Adrenal gland (tissue), 12 donors: ENCODE measurements around the gene RPS15. TPM values are rescaled to one million over a fixed set of nuclear protein-coding genes. Genes with fewer than 3 reads are reported as not detected.

ENCODE experiments used
- DNase-seq, 7 donors: peaks; one replicate each; pipeline ENCODE4 v3.0.0-alpha.2; 2019 to 2020
- H3K27ac ChIP-seq, 5 donors: fragments of 200-600 bp; sonication (generic) in 4 of 5; 1 replicate in 3 of 5; 2 replicates in 2 of 5; pipeline versions ENCODE4 v1.5.1 to v1.8.0; 2016 to 2020; ENCODE audit warnings: mild to moderate bottlenecking in 1 of 5
- H3K27me3 ChIP-seq: fragments of 200-600 bp; 2 replicates; pipeline ENCODE4 v1.8.0; 2021
- H3K36me3 ChIP-seq, 2 donors: fragments of 200-600 bp; replicated peaks in 1 of 2; 1 replicate in 1 of 2; 2 replicates in 1 of 2; pipeline versions ENCODE4 v1.5.1 to v1.8.0; 2018 to 2022
- H3K4me1 ChIP-seq, 2 donors: fragments of 200-600 bp; replicated peaks in 1 of 2; 1 replicate in 1 of 2; 2 replicates in 1 of 2; pipeline versions ENCODE4 v1.5.1 to v1.8.0; 2018 to 2021
- H3K4me3 ChIP-seq, 4 donors: fragments of 200-600 bp; sonication (generic) in 3 of 4; one replicate each; pipeline ENCODE4 v1.5.1; 2016 to 2018
- H3K9me3 ChIP-seq, 3 donors: fragments of 200-600 bp; sonication (generic) in 1 of 3; replicated peaks in 1 of 3; 1 replicate in 2 of 3; 2 replicates in 1 of 3; pipeline versions ENCODE4 v1.5.1 to v1.8.0; 2016 to 2021
- CTCF ChIP-seq, 6 experiments: fragments of 450-650 bp in 4 of 6; fragments of 200-600 bp in 2 of 6; sonication (generic) in 1 of 6; IDR thresholded peaks; 1 replicate in 5 of 6; 2 replicates in 1 of 6; pipeline versions ENCODE4 v1.5.1 to v1.8.0; 2016 to 2021; ENCODE audit warnings: antibody characterized with exemption in 6 of 6, mild to moderate bottlenecking in 2 of 6, moderate library complexity in 1 of 6
- POLR2A ChIP-seq, 2 donors: fragments of 450-650 bp; IDR thresholded peaks; one replicate each; pipeline ENCODE4 v1.6.1; 2017; ENCODE audit warnings: antibody characterized with exemption in 2 of 2, mild to moderate bottlenecking in 2 of 2, moderate library complexity in 1 of 2
- WGBS, 4 donors: extraction: QIAGEN DNeasy Blood & Tissue Kit in 2 of 4; methylation state at CpG; one replicate each; pipeline versions ENCODE4 v1.1.5 to v1.1.7; 2013 to 2017; 5-methylcytosine and 5-hydroxymethylcytosine counted together
- intact Hi-C, 2 donors: fragments of 100-400 bp; cut with DNase I; formaldehyde crosslinking; loops; one replicate each; pipeline versions ENCODE4 v1.14.1 to v1.15.0; 2022 to 2023
- polyA plus RNA-seq, 3 donors: library from polyadenylated mRNA; stranded (reverse); fragments of 200-250 nt in 2 of 3; fragments of 350-450 nt in 1 of 3; fragmentation: Illumina TruSeq in 1 of 3; extraction: RNeasy Lipid Tissue Mini Kit (QIAGEN cat#74804) in 1 of 3; gene quantifications; one replicate each; pipeline ENCODE4 v1.2.3, GENCODE V29; 2013 to 2014
- total RNA-seq, 9 donors: library from RNA; depleted of rRNA in 4 of 9; stranded (reverse); fragments of >200 nt in 4 of 9; fragments of 120-200 nt in 1 of 9; fragmentation: NEBNext Ultra II Directional in 1 of 9; extraction: Animal tissue kit (Norgen Biotek cat#: 25700) in 1 of 9; gene quantifications; one replicate each; pipeline versions ENCODE4 v1.1.0 to v1.2.4, GENCODE V29; 2013 to 2023
- donor health status: healthy with polysubstance abuse.
- donor health status: Bipolar disorder and iron deficiency.
- donor health status: DM: yes; HTN: yes; CAD: no.
- donor health status: DM: no; HTN: no; CAD: no.
- donor health status: DM: no; HTN: no; CAD: no.
- donor health status: DM: yes; HTN: yes; CAD: no.

RPS15 gene
- total and polyA plus RNA-seq, 12 donors: 471 to 4,071 (median 1,829) TPM

- TF ChIP-seq CTCF (IDR thresholded peaks at IDR 0.05) (no peak), POLR2A (IDR thresholded peaks at IDR 0.05) (no peak)
- Histone ChIP-seq H3K27me3 (no peaks in the 10 kb centered on the region), H3K27ac (no peak overlapping the region), H3K9me3 (no peaks in the 10 kb centered on the region), H3K4me1 (peaks cover 4 to 10% of the 10 kb centered on the region in 2 donors), H3K36me3 (peaks cover 0 to 65% of the 10 kb centered on the region in 2 donors), H3K4me3 (no peak overlapping the region)
- intact Hi-C loops: loop anchor here in 1 of 2 donors (10.0 kb wide), 1 partner anchor 159 kb away; the partner anchor contains the start of gene FAM174C
- DNase-seq: no peak
- WGBS, 4 donors: 90 to 96% (median 93%) methylated on average over 5 to 17 of the region's 17 CpGs
Observed at GRCh38 chr19:1434040-1434366, 4.2 kb upstream of the RPS15 start.

GRCh38 chr19:1434577-1435060 lies 3.6 kb upstream of the RPS15 start:
- Histone ChIP-seq H3K36me3 (peaks cover 0 to 62% of the 10 kb centered on the region in 2 donors), H3K4me1 (peaks cover 7 to 10% of the 10 kb centered on the region in 2 donors), H3K9me3 (no peaks in the 10 kb centered on the region), H3K4me3 (no peak overlapping the region), H3K27me3 (no peaks in the 10 kb centered on the region), H3K27ac (no peak overlapping the region)
- TF ChIP-seq POLR2A (IDR thresholded peaks at IDR 0.05) (no peak), CTCF (IDR thresholded peaks at IDR 0.05) (no peak)
- DNase-seq: no peak
- intact Hi-C loops: loop anchor here in 1 of 2 donors (10.0 kb wide), 1 partner anchor 160 kb away; the partner anchor contains the start of gene FAM174C
- 75 to 86% (median 81%) methylated on average over 14 to 39 of the region's 39 CpGs for WGBS, 4 donors

GRCh38 chr19:1435378-1435989 lies 2.7 kb upstream of the RPS15 start:
- intact Hi-C loops: loop anchor here in 1 of 2 donors (10.0 kb wide), 1 partner anchor 161 kb away; the partner anchor contains the start of gene FAM174C
- Histone ChIP-seq H3K36me3 (peaks cover 0 to 62% of the 10 kb centered on the region in 2 donors), H3K9me3 (no peaks in the 10 kb centered on the region), H3K27me3 (no peaks in the 10 kb centered on the region), H3K27ac (no peak overlapping the region), H3K4me1 (peaks cover 9 to 14% of the 10 kb centered on the region in 2 donors), H3K4me3 (no peak overlapping the region)
- no peak for DNase-seq
- 85 to 89% (median 88%) methylated on average over 17 to 21 of the region's 21 CpGs for WGBS, 4 donors
- TF ChIP-seq POLR2A (IDR thresholded peaks at IDR 0.05): no peak
- no peak for TF ChIP-seq CTCF (IDR thresholded peaks at IDR 0.05)

- no peaks in the 10 kb centered on the region for H3K9me3 ChIP-seq
- TF ChIP-seq CTCF (IDR thresholded peaks at IDR 0.05) (no peak), POLR2A (IDR thresholded peaks at IDR 0.05) (no peak)
- intact Hi-C loops: loop anchor here in 1 of 2 donors (10.0 kb wide), 1 partner anchor 163 kb away; the partner anchor contains the start of gene FAM174C
- H3K4me3 ChIP-seq: peak overlapping the region in 1 of 4 donors; percentile 81
- WGBS, 4 donors: 23 to 39% (median 32%) methylated on average over 8 of the region's 8 CpGs
- DNase-seq: no peak
- H3K27me3 ChIP-seq: no peaks in the 10 kb centered on the region
- peaks cover 0 to 61% of the 10 kb centered on the region in 2 donors for H3K36me3 ChIP-seq
- peaks cover 9 to 19% of the 10 kb centered on the region in 2 donors for H3K4me1 ChIP-seq
- H3K27ac ChIP-seq: peak overlapping the region in 4 of 5 donors; percentile 2 to 94 (median 71)
Observed at GRCh38 chr19:1437609-1438008, 587 bp upstream of the RPS15 start.
